Measurements from ENCODE around the gene CCSER1. TPM values are rescaled to one million over a fixed set of nuclear protein-coding genes. Genes with fewer than 3 reads are reported as not detected.

The CCSER1 gene
- total and polyA plus RNA-seq, 2 of the 8 experiments (the other 6 are each of a cell fraction or from before 2014, with no cell fraction given), result 0.26 to 0.84 TPM

DNA sequence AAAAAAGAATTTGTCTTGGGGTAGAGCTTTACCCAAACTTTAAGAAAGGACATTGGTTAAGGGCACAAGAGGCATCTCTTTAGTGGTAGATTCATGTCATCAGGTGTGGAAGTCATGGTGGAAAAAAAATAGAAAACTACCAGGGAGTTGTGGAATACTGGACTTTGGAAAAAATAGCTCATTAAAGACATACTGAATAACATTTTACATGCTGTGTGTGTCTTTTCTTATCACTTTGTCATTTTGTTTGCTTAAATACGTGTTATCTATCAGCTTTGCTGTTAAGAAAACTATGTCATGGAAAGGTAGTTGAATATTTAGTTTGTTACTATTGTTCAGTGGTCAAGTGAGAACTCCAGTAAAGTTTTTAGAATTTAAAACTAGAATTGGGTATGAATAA, 147.0 kb downstream of the CCSER1 start (continued):
- TF ChIP-seq RAD21 (IDR thresholded peaks at IDR 0.05 in 1 of 2, conservative IDR thresholded peaks at IDR 0.05 in 1 of 2; ENCODE audit: low read depth in 2 of 2, low read length in 2 of 2), result no peak
